DND-41 (cell line): ENCODE results near the gene STT3B.

Experiments used
- CTCF ChIP-seq: IDR thresholded peaks from 2 replicates; pipeline ENCODE4 v1.5.1; 2012; ENCODE audit warnings: borderline replicate concordance, low read length, moderate library complexity, mild to moderate bottlenecking; ENCODE audit not compliant: poor library complexity, severe bottlenecking; ENCODE audit errors: extremely low read depth
- EZH2 ChIP-seq: IDR thresholded peaks from 3 replicates; pipeline ENCODE4 v1.6.1; 2012; ENCODE audit warnings: borderline replicate concordance, low read depth, mild to moderate bottlenecking, moderate library complexity, low read length, inconsistent platforms; ENCODE audit not compliant: severe bottlenecking

- no peak for TF ChIP-seq CTCF
- TF ChIP-seq EZH2: no peak
Measured at GRCh38 chr3:31622636-31623288, 90.0 kb downstream of the STT3B start.
